Measurements from ENCODE around the gene MSRB1.

- TF ChIP-seq CTCF (IDR thresholded peaks at IDR 0.05; ENCODE audit: low read depth, low read length) (no peak), EZH2phosphoT487 (IDR thresholded peaks at IDR 0.05; ENCODE audit: low read depth) (no peak)
Observed at GRCh38 chr16:1984347-1985225, 41.6 kb upstream of the MSRB1 start.
